CD4-positive, alpha-beta T cell treated with Interleukin-15 for 4 hours (primary cell): ENCODE results near the gene USP7.

Source experiments
- DNase-seq: peaks from one replicate; pipeline ENCODE4 v3.0.0-alpha.2; 2020; ENCODE audit warnings: low spot score

Gene USP7

DNA sequence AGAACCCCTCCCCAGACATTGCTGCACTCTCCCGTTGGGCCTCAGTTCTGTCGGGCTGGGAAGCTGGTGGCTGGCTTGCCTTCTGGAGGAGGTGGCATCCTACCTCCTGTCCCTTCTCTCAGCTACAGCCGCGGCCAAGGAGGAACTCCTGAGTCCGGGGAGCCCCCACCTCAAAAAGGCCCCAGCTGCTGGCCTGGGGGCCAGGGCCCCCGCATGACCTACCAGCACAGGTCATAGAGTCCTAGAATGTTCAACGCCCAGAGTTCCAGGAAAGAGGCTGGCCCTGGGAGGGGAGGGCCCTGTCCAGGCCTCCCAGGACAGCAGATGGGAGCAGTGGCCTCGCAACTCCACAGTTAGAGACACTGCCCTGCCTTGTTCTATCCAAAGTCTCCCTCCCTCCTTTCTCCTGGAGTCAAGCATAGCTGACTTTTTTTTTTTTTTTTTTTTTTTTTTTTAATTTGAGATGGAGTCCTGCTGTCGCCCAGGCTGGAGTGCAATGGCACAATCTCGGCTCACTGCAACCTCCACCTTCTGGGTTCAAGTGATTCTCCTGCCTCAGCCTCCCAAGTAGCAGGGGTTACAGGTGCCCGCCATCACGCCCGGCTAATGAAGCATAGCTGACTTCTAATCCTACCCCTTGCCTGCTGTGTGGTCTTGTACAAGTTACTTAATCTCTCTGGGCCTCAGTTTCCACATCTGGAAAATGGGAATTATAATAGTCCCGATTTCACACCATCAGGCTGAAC, 102.0 kb downstream of the USP7 start:
- no peak for DNase-seq

DNA sequence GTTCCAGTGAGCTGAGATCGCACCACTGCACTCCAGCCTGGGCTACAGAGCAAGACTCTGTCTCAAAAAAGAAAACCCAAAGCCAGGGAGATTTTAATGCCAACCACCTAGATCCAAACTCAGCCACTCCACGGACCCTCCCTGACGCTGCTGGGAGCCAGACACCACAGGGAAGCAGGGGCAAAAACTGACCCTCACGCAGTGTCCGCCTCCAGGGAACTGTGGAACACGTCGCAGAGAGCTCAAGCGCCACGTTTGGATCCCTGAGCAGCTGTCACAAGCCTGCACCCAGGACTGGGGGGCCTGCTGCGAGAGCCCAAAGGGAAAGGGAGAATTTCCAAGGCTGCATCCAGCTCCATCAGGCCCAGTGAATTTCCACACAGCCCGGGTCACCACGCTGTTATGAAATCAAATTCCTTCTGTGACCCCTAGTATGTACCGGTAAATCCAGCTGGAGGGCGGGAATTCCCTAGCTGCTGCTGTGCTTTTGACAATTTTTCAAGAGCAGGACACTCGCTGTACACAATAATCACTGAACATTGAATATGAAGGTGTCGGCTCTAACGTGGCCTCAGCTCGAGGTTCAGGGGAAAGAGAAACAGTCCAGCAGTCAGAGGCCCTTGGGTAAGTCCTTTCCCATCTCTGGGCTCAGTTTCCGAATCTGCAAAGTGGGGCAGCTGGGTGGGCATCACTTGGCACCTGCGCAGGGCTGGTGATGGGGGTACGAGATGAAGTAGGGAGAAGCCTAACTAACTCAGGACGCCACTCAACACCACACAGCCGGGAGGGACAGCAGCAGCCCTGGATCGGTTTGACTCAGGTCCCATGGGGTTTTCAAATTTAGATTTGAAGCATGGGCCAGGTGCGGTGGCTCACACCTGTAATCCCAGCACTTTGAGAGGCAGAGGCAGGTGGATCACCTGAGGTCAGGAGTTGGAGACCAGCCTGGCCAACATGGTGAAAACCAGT, 103.5 kb downstream of the USP7 start:
- DNase-seq, result no peak

DNA sequence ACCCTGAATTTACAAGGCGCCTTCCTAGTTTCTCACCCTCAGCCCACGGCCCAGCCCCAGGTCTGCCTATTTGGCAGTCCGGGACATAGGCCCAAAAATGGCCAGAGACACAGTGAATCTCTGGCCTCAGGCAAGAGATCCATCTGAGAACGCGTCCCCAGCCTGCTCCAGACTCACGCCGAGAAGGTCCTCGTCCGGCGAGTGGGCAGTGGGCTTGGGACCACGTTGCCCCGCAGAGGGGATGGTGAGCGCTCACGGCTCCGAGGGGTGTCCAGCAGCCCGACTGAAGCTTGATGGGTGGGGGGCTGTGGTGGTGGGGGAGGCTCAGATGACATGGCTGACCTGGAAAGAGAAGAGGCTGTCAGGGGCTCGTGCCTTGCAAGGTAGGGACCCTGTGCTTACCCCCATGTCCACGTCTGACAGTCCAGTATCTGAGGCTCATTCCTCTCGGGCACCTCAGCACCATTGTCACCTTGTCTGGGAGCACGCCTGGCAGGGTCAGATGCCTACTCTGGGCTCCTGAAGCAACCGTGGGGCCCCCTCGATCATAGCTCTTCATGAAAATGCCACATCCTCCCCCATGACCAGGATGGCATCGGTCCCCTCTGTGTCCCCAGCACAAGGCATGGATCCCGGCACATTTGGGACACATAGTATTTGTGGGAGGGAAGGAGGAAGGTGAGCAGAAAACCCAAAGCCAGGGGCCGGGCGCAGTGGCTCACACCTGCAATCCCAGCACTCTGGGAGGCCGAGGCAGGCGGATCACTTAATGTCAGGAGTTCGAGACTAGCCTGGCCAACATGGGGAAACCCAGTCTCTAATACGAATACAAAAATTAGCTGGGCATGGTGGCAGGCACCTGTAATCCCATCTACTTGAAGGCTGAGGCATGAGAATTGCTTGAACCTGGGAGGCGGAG, 104.5 kb downstream of the USP7 start:
- no peak for DNase-seq

DNA sequence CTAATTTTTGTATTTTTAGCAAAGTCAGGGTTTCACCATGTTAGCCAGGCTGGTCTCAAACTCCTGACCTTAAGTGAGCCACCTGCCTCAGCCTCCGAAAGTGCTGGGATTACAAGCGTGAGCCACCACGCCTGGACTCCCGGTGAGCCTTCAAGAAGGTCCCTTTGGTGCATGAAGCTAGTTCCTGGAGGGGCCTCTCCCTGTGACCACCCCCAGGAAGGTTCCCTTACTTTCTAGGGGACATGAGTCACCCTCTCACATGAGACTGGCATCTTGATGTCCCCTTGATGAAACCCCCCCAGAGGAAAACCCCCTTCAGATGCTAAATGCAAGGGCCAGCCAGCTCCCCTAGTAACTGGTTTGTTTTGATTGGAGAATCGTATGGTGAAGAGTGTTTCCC, 107.7 kb downstream of the USP7 start:
- DNase-seq, result no peak

DNA sequence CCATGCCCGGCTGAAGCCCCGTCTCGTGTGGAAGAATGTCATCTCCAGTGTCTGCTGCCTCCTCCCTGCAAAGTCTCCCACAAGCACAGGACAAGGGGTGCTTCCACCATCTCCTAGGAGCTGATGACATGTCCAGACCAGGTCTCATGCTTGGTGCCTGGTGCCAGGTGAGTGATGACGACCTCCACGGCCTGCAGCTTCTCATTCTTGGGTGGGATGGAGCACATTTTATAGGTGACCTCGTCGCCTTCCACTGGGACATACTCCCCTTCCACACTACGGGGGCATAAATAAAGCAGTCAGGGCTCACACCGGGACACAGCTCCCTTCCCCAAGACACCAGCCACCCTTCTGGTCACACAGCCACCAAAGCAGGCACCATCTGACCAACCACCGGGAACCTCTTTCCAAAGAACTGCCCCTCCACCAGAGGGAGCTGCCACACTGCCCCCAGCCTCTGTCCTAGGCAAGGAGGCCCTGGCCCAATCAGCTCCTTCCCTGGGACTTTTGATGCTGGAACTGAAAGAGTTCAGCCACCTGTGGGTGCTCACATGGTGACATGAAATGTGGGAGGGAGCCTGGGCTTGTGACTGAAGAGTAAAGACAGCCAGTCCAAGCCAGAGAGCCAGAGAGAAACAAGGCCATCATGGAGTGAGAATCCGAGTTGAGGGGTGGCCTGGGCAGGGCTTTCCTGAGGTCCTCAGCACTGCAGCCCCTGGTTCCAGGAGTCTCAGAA, 108.5 kb downstream of the USP7 start:
- no peak for DNase-seq

DNA sequence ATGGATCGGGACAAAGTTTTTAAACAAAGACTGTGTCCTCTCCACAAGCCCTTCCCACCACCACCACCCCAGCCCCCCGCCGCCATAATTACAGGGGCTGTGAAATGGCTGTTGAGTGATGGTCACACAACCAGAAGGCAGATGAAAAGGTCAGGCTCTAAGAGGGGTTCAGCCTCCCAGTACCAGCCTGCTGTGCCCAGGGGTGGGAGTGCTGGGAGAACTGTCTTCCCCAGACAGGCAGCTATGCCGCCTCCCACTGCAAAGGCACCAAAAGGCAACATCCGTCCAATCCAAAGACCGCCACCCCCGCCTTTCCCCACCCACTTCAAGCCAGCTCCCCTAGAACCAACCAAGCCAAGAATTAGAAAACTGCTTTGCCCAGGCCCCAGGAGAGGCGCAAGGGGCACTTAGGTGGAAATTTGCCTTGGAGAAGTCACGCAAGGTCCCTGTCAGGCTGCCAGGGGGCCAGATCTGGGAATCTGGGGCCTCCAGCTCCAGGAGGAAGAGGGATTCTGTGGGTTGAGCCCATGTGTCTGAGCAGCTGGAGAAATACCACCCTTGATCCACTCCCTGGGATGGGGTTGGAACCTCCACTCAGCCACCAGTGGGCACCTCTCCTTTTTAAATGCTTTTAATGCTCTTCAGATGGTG, 109.3 kb downstream of the USP7 start:
- no peak for DNase-seq

DNA sequence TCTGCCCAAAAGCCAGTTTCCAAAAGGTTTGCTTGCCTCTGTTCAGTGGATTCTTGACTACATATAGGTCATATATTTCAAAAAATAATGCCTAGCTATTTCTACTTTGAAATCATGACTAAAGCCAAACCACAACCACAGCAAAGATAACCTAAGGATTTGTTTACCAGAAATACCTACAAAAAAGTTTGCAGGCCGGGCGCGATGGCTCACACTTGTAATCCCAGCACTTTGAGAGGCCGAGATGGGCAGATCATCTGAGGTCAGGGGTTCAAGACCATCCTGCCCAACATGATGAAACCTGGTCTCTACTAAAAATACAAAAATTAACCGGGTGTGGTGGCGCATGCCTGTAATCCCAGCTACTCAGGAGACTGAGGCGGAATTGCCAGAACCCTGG, 110.1 kb downstream of the USP7 start:
- no peak for DNase-seq

DNA sequence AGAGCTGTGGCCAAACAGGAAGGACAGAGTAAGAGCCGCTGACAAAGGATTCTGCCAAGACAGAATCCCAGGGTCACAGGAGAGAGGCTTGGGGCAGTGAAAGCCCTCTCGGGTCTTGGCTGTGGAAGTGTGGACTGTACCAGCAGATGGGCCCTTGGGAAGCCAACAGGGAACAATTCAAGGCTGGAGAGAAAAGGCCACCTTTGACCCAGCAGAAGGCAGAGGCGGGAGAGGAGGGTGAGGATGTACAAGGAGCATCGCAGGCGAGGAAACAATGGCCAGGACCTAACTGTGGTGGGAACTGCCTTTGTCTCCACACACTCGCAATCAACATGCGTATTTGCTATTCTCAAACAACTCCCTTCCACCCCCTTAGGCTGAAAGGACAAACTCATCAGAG, 110.6 kb downstream of the USP7 start:
- no peak for DNase-seq

DNA sequence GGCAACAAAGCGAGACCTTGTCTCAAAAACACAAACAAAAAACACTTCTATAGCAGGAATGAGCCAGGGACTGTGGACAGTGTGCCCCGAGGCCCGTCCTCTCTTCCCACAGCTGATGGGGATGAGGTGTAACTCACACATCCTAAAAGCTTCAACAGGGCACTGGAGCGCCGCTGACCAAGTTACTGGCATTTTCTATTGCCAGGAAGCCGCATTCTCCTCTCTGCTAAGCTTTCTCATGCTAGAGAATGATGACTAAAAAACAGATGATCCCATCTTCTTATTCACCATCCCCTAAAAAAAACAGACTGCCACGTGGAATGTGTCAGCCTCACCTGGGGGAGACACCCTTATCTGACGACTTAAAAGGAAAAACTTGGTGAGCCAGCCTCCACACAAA, 111.2 kb downstream of the USP7 start:
- DNase-seq, result no peak

DNA sequence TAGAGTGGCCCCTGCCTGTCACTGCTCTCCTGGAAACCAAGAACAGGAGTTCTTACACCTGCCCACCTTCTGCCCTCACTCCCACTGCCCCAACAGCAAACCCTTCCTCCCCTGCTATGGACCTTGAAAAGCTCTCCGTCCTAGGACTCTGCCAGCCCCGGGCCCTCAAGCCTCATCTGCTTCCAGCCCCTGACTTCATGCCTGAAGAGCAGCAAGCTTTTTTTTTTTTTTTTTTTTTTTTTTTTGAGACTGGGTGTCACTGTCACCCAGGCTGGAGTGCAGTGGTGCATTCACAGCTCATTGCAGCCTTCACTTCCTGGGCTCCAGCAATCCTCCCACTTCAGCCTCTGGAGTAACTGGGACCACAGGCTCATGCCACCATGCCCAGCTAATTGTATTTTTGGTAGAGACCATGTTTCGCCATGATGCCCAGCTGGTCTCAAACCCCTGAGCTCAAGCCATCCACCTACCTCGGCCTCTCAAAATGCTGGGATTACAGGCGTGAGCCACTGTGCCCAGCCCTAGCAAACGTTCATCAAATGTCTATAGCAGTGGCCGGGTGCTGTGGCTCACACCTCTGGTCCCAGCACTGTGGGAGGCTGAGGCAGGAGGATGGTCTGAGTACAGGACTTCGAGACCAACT, 111.8 kb downstream of the USP7 start:
- DNase-seq, result no peak

DNA sequence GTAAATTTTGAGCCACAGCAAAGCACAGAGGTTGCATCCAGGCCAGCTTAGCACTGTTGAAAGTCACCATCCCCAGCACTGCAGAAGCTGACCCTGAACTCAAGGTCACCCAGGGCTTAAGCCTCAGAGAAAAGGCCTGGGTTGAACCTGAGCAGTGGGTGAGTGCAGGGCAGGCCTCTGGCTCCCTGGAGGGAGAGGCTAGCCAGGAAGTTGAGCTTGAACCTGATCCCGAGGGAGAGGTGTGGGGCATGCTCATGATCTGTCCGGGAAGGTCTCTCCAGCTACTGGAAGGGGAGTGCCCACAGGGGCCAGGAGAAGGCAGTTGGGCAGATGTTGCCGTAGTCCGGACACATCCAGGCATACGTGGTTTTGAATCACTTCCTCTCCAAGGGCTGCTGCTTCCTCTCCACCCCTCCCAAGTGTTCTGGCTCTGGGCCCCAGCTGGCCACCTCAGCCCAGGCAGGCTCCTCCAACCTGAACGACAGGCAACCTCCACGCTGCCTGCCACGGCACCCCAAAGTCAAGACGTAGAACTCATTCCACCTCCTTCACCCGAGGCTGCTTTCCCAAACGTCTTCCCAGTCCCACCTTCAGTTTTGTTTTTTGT, 113.3 kb downstream of the USP7 start:
- DNase-seq, result no peak

DNA sequence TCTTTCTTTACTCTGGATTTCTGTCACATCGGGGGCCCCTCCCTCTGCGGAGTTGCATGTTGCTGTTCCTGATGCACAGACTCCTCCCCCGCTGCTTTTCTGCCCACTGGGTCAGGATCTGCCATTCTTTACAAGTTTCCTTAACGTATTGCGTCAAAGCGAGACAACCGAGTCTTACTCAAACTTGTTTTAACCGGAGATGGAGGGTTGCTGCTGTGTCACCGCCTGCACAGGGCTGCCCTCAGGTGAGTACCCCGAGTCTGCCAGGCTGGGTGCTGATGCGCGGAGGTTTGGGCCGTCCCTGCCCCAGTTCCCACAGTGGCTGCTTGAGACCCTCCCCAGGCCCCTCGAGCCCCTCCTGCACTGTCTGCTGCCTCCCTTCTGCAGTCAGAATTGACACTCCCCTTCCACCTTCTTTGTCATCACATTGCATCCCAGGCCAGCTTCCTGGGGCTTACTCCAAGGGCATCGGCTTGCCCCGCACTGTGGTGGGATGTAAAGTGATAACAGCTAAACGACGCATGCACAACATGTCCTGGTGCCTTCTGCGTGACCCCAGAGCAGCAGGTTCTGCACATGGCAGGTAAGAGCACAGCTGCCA, 114.2 kb downstream of the USP7 start:
- no peak for DNase-seq

DNA sequence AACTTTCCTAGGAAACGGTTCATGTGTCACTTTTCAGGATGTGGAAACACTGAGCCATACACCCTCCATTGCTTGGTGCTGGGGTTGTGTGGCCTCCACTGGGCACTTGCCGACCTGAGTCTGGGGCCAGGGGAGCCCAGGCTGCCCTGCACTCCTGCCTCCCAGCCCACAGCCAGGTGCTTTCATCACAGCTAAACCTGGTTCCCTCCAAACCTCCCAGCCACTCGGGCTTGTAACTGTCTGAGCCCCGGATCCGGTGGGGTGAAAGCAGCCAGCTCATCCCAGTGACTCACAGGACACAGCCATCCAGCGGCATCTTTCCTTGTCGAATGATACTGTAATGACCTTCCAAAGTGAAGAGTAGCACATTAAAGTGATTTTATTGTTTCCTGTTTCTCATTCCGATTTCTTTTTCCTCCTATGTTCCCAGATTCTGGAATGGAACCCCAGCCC, 114.7 kb downstream of the USP7 start:
- no peak for DNase-seq

DNA sequence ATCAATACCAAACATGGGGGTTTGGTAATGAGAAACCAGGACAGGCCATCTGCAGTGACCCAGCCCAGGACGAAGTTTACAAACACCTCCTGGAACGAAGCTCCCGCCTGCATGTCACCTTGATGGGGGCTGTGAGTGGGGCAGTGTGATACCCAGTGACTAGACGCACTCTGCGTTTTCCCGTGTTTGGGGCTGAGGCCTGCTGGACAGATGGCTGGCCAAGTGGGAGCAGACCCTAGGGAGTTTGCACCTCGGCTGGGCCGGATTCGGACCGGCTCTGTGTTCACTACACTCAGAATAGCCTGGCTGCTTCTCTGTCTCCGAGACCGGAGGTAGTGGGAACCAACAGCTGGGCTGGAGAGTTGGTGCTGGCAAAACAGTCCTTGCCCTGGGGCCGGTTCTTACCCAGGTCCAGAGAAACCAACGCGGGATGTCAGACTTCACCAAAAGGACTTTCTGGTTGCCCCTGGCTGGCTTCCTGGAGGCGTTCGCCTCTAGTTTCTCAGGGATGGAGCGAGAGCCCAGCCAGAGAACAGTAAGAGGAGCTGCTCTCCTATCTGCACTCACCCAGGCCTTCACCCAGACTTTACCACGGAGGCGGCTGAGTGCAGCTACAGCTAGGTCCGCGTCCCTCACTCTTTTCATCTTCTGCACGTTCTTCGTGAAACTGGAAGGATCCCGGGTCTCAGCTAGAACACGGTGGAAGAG, 115.3 kb downstream of the USP7 start:
- DNase-seq, result no peak

DNA sequence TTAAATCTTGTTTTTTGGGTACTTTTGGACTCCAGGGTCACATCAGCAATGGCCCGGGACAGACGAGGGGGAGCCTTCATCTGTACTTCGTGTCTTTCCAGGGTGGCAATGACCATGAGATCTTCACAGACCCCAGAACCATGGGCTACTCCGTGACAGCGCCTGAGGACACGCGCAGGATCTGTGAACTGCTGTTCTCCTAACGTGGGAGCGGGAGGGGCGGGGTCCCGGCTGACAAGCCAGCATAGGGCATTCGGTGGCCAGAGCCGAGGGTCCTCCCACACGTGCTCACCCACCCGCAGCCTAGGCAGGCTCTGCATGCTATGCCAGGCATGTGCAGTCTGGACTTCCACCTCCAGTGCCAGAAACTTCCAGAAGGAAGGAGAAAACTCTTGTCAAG, 116.1 kb downstream of the USP7 start:
- no peak for DNase-seq

DNA sequence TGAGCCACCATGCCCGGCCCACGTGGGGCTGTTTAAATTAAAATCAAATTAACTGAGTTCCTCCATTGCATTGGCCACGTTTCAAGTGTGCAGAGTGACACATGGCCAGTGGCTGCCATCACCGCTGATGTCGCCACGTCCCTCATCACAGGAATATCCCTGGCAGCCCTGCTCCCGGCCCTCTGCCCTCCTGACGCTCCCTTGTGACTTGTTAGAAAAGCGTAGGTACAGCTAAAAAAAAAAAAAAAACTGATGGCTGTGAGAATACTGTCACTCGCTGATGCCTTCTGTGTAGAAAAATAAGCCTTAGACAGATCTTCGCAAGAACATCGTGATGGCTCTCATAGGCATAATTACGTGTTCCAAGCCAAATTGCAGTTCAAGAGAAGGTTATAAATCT, 116.6 kb downstream of the USP7 start:
- no peak for DNase-seq

DNA sequence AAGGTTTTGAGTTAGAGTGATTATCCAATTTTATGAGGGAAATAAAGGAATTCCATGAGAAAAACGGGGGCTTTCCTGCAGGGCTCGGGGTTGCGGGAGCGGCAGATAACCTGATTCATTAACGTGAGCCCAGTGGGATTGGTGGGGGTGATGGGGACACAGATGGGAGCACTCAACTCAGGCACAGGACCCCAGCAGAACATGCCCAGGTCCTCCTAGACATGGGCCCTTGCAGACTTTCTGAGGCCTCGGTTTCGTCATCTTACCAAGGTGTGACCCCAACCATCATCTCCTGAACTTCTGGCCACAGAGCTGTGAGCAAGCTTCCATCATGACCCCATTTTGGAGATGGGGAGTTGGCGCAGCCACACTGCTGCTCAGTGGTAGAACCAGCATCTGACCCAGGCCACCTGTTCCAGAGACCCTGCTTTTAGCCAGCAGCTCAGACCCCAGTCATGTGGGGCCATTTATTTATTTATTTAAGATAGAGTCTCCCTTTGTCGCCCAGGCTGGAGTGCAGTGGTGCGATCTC, 117.2 kb downstream of the USP7 start:
- no peak for DNase-seq

DNA sequence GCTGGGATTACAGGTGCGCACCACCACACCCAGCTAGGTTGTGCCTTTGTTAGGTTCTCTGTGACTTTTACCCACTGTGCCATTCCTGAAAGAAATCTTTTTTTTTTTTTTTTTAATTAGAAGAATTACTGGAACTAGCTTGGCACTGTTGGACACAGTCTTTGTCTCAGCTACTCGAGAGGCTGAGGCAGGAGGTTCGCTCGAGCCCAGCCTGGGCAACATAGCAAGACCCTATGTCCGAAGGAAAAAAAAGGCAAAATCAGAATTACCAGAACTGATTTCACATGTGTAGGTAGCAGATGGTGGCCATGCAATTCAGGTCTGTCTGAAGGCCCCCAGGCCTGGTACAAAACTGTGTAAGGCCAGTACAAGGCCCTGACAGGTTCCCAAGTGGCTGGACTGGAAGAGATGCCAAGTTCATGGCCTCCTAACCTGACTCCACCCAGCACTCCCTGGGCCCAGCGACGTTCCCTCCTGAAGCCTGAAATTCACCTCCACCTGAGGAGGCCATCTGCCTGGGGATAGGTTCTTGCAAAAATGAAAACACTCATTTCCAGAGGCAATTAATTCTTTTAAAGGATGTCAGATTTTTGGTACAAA, 117.9 kb downstream of the USP7 start:
- DNase-seq, result no peak
